GM23338 (cell line): ENCODE measurements around the gene TWF2. TPM values are rescaled to one million over a fixed set of nuclear protein-coding genes. Genes with fewer than 3 reads are reported as not detected.

Experiments
- ATAC-seq: fragments of 200-7000 bp; cut with Tn5 transposase; 3 replicates; pipeline ENCODE4 v1.9.1; 2020
- DNase-seq: peaks from one replicate; pipeline ENCODE4 v3.0.0-alpha.2; 2015; ENCODE audit warnings: low spot score
- H2AFZ ChIP-seq: fragments of 200-600 bp; sonication (generic); 2 replicates; pipeline ENCODE4 v1.8.0; 2016; ENCODE audit warnings: antibody characterized with exemption, mild to moderate bottlenecking, moderate library complexity
- H3F3A ChIP-seq: fragments of 200-600 bp; sonication (generic); replicated peaks from 2 replicates; pipeline ENCODE4 v1.8.0; 2017; ENCODE audit warnings: antibody characterized with exemption, mixed run types, low read depth
- H3K27ac ChIP-seq: fragments of 200-600 bp; sonication (generic); 2 replicates; pipeline ENCODE4 v1.6.1; 2016; ENCODE audit warnings: low read depth
- H3K27me3 ChIP-seq: fragments of 200-600 bp; sonication (generic); 2 replicates; pipeline ENCODE4 v1.8.0; 2016; ENCODE audit warnings: mild to moderate bottlenecking, mixed run types, moderate library complexity; ENCODE audit not compliant: insufficient read depth
- H3K36me3 ChIP-seq: fragments of 200-600 bp; sonication (generic); 2 replicates; pipeline ENCODE4 v1.8.0; 2016; ENCODE audit warnings: mild to moderate bottlenecking; ENCODE audit not compliant: insufficient read depth
- H3K4me1 ChIP-seq: fragments of 200-600 bp; sonication (generic); 2 replicates; pipeline ENCODE4 v1.8.0; 2016; ENCODE audit warnings: mild to moderate bottlenecking, moderate library complexity; ENCODE audit not compliant: insufficient read depth
- H3K4me2 ChIP-seq: fragments of 200-600 bp; sonication (generic); 2 replicates; pipeline ENCODE4 v1.7.1; 2017; ENCODE audit warnings: mixed run types
- H3K4me3 ChIP-seq: fragments of 200-600 bp; sonication (generic); 2 replicates; pipeline ENCODE4 v1.6.1; 2016; ENCODE audit warnings: mixed run types
- H3K79me2 ChIP-seq: fragments of 200-600 bp; sonication (generic); replicated peaks from 2 replicates; pipeline ENCODE4 v1.8.0; 2017; ENCODE audit warnings: mild to moderate bottlenecking; ENCODE audit not compliant: insufficient read depth
- H3K9me2 ChIP-seq: fragments of 200-600 bp; sonication (generic); 2 replicates; pipeline ENCODE4 v1.8.0; 2017; ENCODE audit not compliant: insufficient read depth
- H4K20me1 ChIP-seq: fragments of 200-600 bp; sonication (generic); replicated peaks from 2 replicates; pipeline ENCODE4 v1.8.0; 2017; ENCODE audit warnings: mild to moderate bottlenecking; ENCODE audit not compliant: insufficient read depth
- H3K27ac Mint-ChIP-seq: 2 replicates; pipeline ENCODE4 v1.8.0; 2020; ENCODE audit warnings: inconsistent platforms, mild to moderate bottlenecking, moderate library complexity, mixed read lengths
- H3K27me3 Mint-ChIP-seq: 3 replicates; pipeline ENCODE4 v1.8.0; 2022; ENCODE audit warnings: low read depth, mild to moderate bottlenecking, moderate library complexity, mixed read lengths, inconsistent platforms; ENCODE audit not compliant: insufficient read depth, poor library complexity
- H3K36me3 Mint-ChIP-seq: 3 replicates; pipeline ENCODE4 v1.8.0; 2021; ENCODE audit warnings: low read depth, mild to moderate bottlenecking, inconsistent platforms, moderate library complexity, mixed read lengths
- H3K4me1 Mint-ChIP-seq: 3 replicates; pipeline ENCODE4 v1.8.0; 2020; ENCODE audit warnings: mild to moderate bottlenecking, inconsistent platforms, mixed read lengths
- H3K4me3 Mint-ChIP-seq: 3 replicates; pipeline ENCODE4 v1.8.0; 2021; ENCODE audit warnings: moderate library complexity, mild to moderate bottlenecking, inconsistent platforms, mixed read lengths
- H3K9me3 Mint-ChIP-seq: 3 replicates; pipeline ENCODE4 v1.8.0; 2020; ENCODE audit warnings: moderate library complexity, mild to moderate bottlenecking, inconsistent platforms, mixed read lengths
- POLR2AphosphoS5 ChIP-seq: IDR thresholded peaks from 2 replicates; pipeline ENCODE4 v1.6.1; 2016; ENCODE audit warnings: antibody characterized with exemption, low read depth
- polyA plus RNA-seq: library from polyadenylated mRNA; unstranded; fragments of >200 nt; fragmentation: Nextera tagmentation; extraction: Ambion mirVana; gene quantifications from 2 replicates; pipeline ENCODE4 v1.2.1, GENCODE V29; 2016
- total RNA-seq: library from RNA; depleted of rRNA; stranded (reverse); fragments of >200 nt; shearing (Covaris generic); gene quantifications from 2 replicates; pipeline ENCODE4 v1.2.3, GENCODE V29; 2014
- TF ChIP-seq, protein P1 (sequence below), 2 experiments: fragments of 200-600 bp in 1 of 2; sonication (generic) in 1 of 2; conservative IDR thresholded peaks; 2 replicates each; pipeline versions ENCODE4 v1.5.1 to v1.6.1; 2016 to 2017; ENCODE audit warnings: antibody characterized with exemption in 2 of 2, low read depth in 2 of 2, mild to moderate bottlenecking in 2 of 2, moderate library complexity in 1 of 2
- TF ChIP-seq, protein P2 (sequence below): fragments of 250-450 bp; sonication (Bioruptor Pico); IDR thresholded peaks from 2 replicates; pipeline ENCODE4 v1.5.0; 2020; ENCODE audit warnings: mild to moderate bottlenecking, moderate library complexity

TWF2 gene
- total and polyA plus RNA-seq, 2 experiments from 2014 or later, result 38.9 to 120 TPM

DNA sequence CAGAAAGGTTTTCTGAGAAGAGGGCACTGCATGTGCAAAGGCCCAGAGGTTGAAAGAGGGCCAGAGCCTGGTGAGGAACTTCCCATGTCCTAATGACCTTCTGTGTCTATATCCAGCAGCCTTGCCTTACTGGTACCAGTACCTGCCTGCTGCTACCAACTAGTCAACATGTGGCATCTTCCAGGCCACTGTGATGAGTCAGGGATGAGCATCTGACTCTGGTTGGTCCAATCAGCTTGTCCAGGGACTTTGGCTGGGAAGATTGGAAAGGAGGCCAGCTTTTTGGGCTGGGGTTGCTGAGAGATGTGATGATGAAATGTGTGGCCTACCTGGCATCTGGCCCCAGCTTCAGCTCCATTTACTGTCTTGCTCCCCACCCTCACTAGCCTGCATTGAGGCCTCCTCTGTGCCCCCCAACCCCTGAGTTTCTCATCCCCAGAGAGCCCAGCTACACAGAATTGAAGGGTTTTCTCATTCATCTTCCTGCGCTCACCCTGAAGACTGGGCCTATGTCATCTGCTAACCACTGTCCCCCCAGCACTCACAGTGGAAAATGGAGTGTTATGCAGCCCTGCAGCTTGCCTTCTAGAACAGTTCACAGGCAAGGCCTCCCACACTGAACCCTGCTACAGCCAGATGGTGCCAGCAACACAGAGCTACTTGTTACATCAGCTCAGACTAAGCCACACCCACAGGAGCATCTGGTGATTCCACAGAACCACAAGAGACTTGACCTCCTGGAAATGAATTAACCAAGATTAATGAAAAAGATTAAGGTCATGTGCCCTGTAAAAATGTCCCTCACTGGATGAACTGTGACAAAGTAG, 1.3 kb upstream of the TWF2 start:
- ATAC-seq (no peak), DNase-seq (peak; percentile 72)
- peak overlapping the region; percentile 93 for H3K4me3 ChIP-seq
- H3K9me2 ChIP-seq, result no peaks in the 10 kb centered on the region
- peak overlapping the region; percentile 99 for H3K4me2 ChIP-seq
- H3K27me3 ChIP-seq, result peaks cover 25% of the 10 kb centered on the region
- Mint-ChIP-seq H3K4me3 (peak overlapping the region; percentile 96), H3K4me1 (peaks cover 52% of the 10 kb centered on the region), H3K27me3 (peaks cover 30% of the 10 kb centered on the region), H3K27ac (peak overlapping the region; percentile 96), H3K9me3 (peaks cover 6% of the 10 kb centered on the region; the same call in 2 of the 3 replicates), H3K36me3 (peaks cover 12% of the 10 kb centered on the region; the same call in 2 of the 3 replicates)
- H3K79me2 ChIP-seq, result peaks cover 25% of the 10 kb centered on the region
- peaks cover 13% of the 10 kb centered on the region; the same call in 1 of the 2 replicates for H3F3A ChIP-seq
- TF ChIP-seq, protein P1, sequence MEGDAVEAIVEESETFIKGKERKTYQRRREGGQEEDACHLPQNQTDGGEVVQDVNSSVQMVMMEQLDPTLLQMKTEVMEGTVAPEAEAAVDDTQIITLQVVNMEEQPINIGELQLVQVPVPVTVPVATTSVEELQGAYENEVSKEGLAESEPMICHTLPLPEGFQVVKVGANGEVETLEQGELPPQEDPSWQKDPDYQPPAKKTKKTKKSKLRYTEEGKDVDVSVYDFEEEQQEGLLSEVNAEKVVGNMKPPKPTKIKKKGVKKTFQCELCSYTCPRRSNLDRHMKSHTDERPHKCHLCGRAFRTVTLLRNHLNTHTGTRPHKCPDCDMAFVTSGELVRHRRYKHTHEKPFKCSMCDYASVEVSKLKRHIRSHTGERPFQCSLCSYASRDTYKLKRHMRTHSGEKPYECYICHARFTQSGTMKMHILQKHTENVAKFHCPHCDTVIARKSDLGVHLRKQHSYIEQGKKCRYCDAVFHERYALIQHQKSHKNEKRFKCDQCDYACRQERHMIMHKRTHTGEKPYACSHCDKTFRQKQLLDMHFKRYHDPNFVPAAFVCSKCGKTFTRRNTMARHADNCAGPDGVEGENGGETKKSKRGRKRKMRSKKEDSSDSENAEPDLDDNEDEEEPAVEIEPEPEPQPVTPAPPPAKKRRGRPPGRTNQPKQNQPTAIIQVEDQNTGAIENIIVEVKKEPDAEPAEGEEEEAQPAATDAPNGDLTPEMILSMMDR (conservative IDR thresholded peaks at IDR 0.05; ENCODE audit: low read depth in 2 of 2), result peak in 1 of 2 experiments; percentile 12; a peak in 1 of 4 replicates
- TF ChIP-seq, protein P2, sequence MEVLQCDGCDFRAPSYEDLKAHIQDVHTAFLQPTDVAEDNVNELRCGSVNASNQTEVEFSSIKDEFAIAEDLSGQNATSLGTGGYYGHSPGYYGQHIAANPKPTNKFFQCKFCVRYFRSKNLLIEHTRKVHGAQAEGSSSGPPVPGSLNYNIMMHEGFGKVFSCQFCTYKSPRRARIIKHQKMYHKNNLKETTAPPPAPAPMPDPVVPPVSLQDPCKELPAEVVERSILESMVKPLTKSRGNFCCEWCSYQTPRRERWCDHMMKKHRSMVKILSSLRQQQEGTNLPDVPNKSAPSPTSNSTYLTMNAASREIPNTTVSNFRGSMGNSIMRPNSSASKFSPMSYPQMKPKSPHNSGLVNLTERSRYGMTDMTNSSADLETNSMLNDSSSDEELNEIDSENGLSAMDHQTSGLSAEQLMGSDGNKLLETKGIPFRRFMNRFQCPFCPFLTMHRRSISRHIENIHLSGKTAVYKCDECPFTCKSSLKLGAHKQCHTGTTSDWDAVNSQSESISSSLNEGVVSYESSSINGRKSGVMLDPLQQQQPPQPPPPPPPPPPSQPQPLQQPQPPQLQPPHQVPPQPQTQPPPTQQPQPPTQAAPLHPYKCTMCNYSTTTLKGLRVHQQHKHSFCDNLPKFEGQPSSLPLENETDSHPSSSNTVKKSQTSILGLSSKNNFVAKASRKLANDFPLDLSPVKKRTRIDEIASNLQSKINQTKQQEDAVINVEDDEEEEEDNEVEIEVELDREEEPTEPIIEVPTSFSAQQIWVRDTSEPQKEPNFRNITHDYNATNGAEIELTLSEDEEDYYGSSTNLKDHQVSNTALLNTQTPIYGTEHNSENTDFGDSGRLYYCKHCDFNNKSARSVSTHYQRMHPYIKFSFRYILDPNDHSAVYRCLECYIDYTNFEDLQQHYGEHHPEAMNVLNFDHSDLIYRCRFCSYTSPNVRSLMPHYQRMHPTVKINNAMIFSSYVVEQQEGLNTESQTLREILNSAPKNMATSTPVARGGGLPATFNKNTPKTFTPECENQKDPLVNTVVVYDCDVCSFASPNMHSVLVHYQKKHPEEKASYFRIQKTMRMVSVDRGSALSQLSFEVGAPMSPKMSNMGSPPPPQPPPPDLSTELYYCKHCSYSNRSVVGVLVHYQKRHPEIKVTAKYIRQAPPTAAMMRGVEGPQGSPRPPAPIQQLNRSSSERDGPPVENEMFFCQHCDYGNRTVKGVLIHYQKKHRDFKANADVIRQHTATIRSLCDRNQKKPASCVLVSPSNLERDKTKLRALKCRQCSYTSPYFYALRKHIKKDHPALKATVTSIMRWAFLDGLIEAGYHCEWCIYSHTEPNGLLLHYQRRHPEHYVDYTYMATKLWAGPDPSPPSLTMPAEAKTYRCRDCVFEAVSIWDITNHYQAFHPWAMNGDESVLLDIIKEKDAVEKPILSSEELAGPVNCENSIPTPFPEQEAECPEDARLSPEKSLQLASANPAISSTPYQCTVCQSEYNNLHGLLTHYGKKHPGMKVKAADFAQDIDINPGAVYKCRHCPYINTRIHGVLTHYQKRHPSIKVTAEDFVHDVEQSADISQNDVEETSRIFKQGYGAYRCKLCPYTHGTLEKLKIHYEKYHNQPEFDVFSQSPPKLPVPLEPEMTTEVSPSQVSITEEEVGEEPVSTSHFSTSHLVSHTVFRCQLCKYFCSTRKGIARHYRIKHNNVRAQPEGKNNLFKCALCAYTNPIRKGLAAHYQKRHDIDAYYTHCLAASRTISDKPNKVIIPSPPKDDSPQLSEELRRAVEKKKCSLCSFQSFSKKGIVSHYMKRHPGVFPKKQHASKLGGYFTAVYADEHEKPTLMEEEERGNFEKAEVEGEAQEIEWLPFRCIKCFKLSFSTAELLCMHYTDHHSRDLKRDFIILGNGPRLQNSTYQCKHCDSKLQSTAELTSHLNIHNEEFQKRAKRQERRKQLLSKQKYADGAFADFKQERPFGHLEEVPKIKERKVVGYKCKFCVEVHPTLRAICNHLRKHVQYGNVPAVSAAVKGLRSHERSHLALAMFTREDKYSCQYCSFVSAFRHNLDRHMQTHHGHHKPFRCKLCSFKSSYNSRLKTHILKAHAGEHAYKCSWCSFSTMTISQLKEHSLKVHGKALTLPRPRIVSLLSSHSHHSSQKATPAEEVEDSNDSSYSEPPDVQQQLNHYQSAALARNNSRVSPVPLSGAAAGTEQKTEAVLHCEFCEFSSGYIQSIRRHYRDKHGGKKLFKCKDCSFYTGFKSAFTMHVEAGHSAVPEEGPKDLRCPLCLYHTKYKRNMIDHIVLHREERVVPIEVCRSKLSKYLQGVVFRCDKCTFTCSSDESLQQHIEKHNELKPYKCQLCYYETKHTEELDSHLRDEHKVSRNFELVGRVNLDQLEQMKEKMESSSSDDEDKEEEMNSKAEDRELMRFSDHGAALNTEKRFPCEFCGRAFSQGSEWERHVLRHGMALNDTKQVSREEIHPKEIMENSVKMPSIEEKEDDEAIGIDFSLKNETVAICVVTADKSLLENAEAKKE (CRISPR knock-in tag), result no peak
- peak; percentile 53; the same call in 1 of the 2 replicates for TF ChIP-seq POLR2AphosphoS5
- H2AFZ ChIP-seq, result no peak overlapping the region
- H3K4me1 ChIP-seq, result peaks cover 36% of the 10 kb centered on the region
- no peaks in the 10 kb centered on the region; the same call in 1 of the 2 replicates for H4K20me1 ChIP-seq
- peak overlapping the region; percentile 72; the same call in 1 of the 2 replicates for H3K27ac ChIP-seq
- H3K36me3 ChIP-seq, result no peaks in the 10 kb centered on the region
